Trophoblast cell (in vitro differentiated cells and primary cell): ENCODE results near the gene NR5A1.

Experiments used
- DNase-seq, 2 donors: peaks; one replicate each; pipeline ENCODE4 v3.0.0-alpha.2; 2016
- H2AFZ ChIP-seq: 2 replicates; pipeline ENCODE4 v1.6.1; 2013; ENCODE audit warnings: low read length, moderate library complexity, mild to moderate bottlenecking; ENCODE audit not compliant: insufficient read depth, poor library complexity
- H2AK5ac ChIP-seq: 2 replicates; pipeline ENCODE4 v1.6.1; 2013; ENCODE audit warnings: mild to moderate bottlenecking, low read length
- H2BK120ac ChIP-seq: 2 replicates; pipeline ENCODE4 v1.6.1; 2013; ENCODE audit warnings: low read length, mild to moderate bottlenecking, moderate library complexity; ENCODE audit not compliant: insufficient read depth, poor library complexity
- H2BK12ac ChIP-seq: 2 replicates; pipeline ENCODE4 v1.6.1; 2013; ENCODE audit warnings: mild to moderate bottlenecking, low read length, moderate library complexity
- H2BK5ac ChIP-seq: 2 replicates; pipeline ENCODE4 v1.6.1; 2013; ENCODE audit warnings: low read length, low read depth, moderate library complexity, mild to moderate bottlenecking; ENCODE audit not compliant: poor library complexity
- H3K14ac ChIP-seq: 2 replicates; pipeline ENCODE4 v1.6.1; 2013; ENCODE audit warnings: mild to moderate bottlenecking, low read length
- H3K18ac ChIP-seq: 2 replicates; pipeline ENCODE4 v1.6.1; 2013; ENCODE audit warnings: mild to moderate bottlenecking, low read length
- H3K23ac ChIP-seq: 2 replicates; pipeline ENCODE4 v1.6.1; 2013; ENCODE audit warnings: low read length
- H3K27ac ChIP-seq: 2 replicates; pipeline ENCODE4 v1.5.1; 2013; ENCODE audit warnings: low read depth, mild to moderate bottlenecking, inconsistent platforms, low read length, moderate library complexity
- H3K27me3 ChIP-seq: 2 replicates; pipeline ENCODE4 v1.6.1; 2013; ENCODE audit warnings: inconsistent platforms, mild to moderate bottlenecking, low read length, moderate library complexity; ENCODE audit not compliant: insufficient read depth
- H3K36me3 ChIP-seq, 2 experiments: 1 replicate in 1 of 2; 2 replicates in 1 of 2; pipeline ENCODE4 v1.6.1; 2013; ENCODE audit warnings: low read length in 2 of 2, mild to moderate bottlenecking in 2 of 2, moderate library complexity in 1 of 2; ENCODE audit not compliant: insufficient read depth in 2 of 2, control insufficient read depth in 1 of 2
- H3K4ac ChIP-seq: 2 replicates; pipeline ENCODE4 v1.6.1; 2013; ENCODE audit warnings: low read depth, mild to moderate bottlenecking, low read length, moderate library complexity
- H3K4me1 ChIP-seq, 2 experiments: 1 replicate in 1 of 2; 2 replicates in 1 of 2; pipeline ENCODE4 v1.6.1; 2013; ENCODE audit warnings: low read length in 2 of 2, mild to moderate bottlenecking in 2 of 2, moderate library complexity in 1 of 2; ENCODE audit not compliant: insufficient read depth in 2 of 2, control insufficient read depth in 1 of 2
- H3K4me2 ChIP-seq: 2 replicates; pipeline ENCODE4 v1.6.1; 2013; ENCODE audit warnings: inconsistent platforms, mild to moderate bottlenecking, low read length, moderate library complexity
- H3K4me3 ChIP-seq: 2 replicates; pipeline ENCODE4 v1.5.1; 2013; ENCODE audit warnings: mild to moderate bottlenecking, low read depth, low read length, inconsistent platforms
- H3K79me1 ChIP-seq: one replicate; pipeline ENCODE4 v1.6.1; 2013; ENCODE audit warnings: low read length
- H3K79me2 ChIP-seq: 2 replicates; pipeline ENCODE4 v1.6.1; 2013; ENCODE audit warnings: low read length, mild to moderate bottlenecking; ENCODE audit not compliant: control insufficient read depth, insufficient read depth, poor library complexity
- H3K9ac ChIP-seq: 2 replicates; pipeline ENCODE4 v1.6.1; 2013; ENCODE audit warnings: mild to moderate bottlenecking, low read length
- H3K9me3 ChIP-seq: 2 replicates; pipeline ENCODE4 v1.6.1; 2013; ENCODE audit warnings: low read depth, mild to moderate bottlenecking, control low read depth, inconsistent platforms, low read length; ENCODE audit not compliant: insufficient read depth
- H4K12ac ChIP-seq: 2 replicates; pipeline ENCODE4 v1.6.1; 2013; ENCODE audit warnings: low read depth, mild to moderate bottlenecking, low read length, moderate library complexity
- H4K8ac ChIP-seq: 2 replicates; pipeline ENCODE4 v1.6.1; 2013; ENCODE audit warnings: low read depth, mild to moderate bottlenecking, low read length, moderate library complexity
- H4K91ac ChIP-seq: one replicate; pipeline ENCODE4 v1.6.1; 2013; ENCODE audit warnings: low read depth, mild to moderate bottlenecking, low read length, moderate library complexity
- WGBS: extraction: QIAGEN DNeasy Blood & Tissue Kit; methylation state at CpG from one replicate; pipeline ENCODE4 v1.1.7; 2013; ENCODE audit warnings: missing lambda C conversion rate; ENCODE audit not compliant: insufficient read length, insufficient coverage; ENCODE audit errors: extremely low coverage; 5-methylcytosine and 5-hydroxymethylcytosine counted together

The NR5A1 gene

GRCh38 chr9:124479947-124480620 is 27.1 kb downstream of the NR5A1 start:
- Histone ChIP-seq H3K4me3 (no peak overlapping the region), H3K14ac (no peak overlapping the region), H3K4me1 (peaks cover 7 to 11% of the 10 kb centered on the region in 2 experiments), H3K4me2 (no peak overlapping the region), H2AK5ac (no peak overlapping the region), H2BK5ac (no peak overlapping the region), H3K27me3 (peaks cover 4% of the 10 kb centered on the region), H3K4ac (no peak overlapping the region), H4K12ac (no peak overlapping the region), H4K8ac (no peak overlapping the region), H2BK12ac (no peak overlapping the region), H3K27ac (no peak overlapping the region), H3K23ac (no peak overlapping the region), H4K91ac (no peak overlapping the region), H2AFZ (no peak overlapping the region), H2BK120ac (no peak overlapping the region), H3K36me3 (no peaks in the 10 kb centered on the region), H3K9me3 (peaks cover 6% of the 10 kb centered on the region), H3K18ac (no peak overlapping the region), H3K79me1 (no peaks in the 10 kb centered on the region), H3K9ac (no peak overlapping the region), H3K79me2 (no peaks in the 10 kb centered on the region)
- DNase-seq, result no peak
- no CpG with 5 or more reads among the region's 6 CpGs for WGBS

- Histone ChIP-seq H3K23ac (no peak overlapping the region), H3K4me3 (no peak overlapping the region), H4K12ac (no peak overlapping the region), H3K9me3 (peaks cover 6% of the 10 kb centered on the region), H2BK12ac (no peak overlapping the region), H3K27me3 (peaks cover 4% of the 10 kb centered on the region), H3K9ac (no peak overlapping the region), H2AFZ (no peak overlapping the region), H3K4ac (no peak overlapping the region), H3K79me2 (no peaks in the 10 kb centered on the region), H3K4me1 (peaks cover 7 to 11% of the 10 kb centered on the region in 2 experiments), H2BK120ac (no peak overlapping the region), H4K8ac (no peak overlapping the region), H3K27ac (no peak overlapping the region), H4K91ac (no peak overlapping the region), H2BK5ac (no peak overlapping the region), H3K4me2 (no peak overlapping the region), H3K79me1 (no peaks in the 10 kb centered on the region), H3K18ac (no peak overlapping the region), H2AK5ac (no peak overlapping the region), H3K14ac (no peak overlapping the region), H3K36me3 (no peaks in the 10 kb centered on the region)
- no peak for DNase-seq
- WGBS, result no CpG with 5 or more reads among the region's 16 CpGs
Observed at GRCh38 chr9:124479371-124479770, 27.8 kb downstream of the NR5A1 start.

GRCh38 chr9:124478354-124478753 is 28.8 kb downstream of the NR5A1 start:
- Histone ChIP-seq H4K91ac (no peak overlapping the region), H3K4ac (no peak overlapping the region), H3K4me2 (peak overlapping the region; percentile 46), H3K14ac (no peak overlapping the region), H3K23ac (no peak overlapping the region), H2BK12ac (no peak overlapping the region), H3K4me3 (no peak overlapping the region), H3K18ac (no peak overlapping the region), H3K9ac (no peak overlapping the region), H3K4me1 (peaks cover 7 to 11% of the 10 kb centered on the region in 2 experiments), H3K27ac (no peak overlapping the region), H3K79me2 (no peaks in the 10 kb centered on the region), H3K79me1 (no peaks in the 10 kb centered on the region), H2AK5ac (no peak overlapping the region), H4K12ac (no peak overlapping the region), H3K9me3 (peaks cover 2% of the 10 kb centered on the region), H3K27me3 (peaks cover 4% of the 10 kb centered on the region), H2AFZ (no peak overlapping the region), H4K8ac (no peak overlapping the region), H2BK5ac (no peak overlapping the region), H3K36me3 (no peaks in the 10 kb centered on the region), H2BK120ac (no peak overlapping the region)
- DNase-seq, result no peak
- WGBS, result no CpG with 5 or more reads among the region's 12 CpGs

GRCh38 chr9:124477648-124478285 is 29.4 kb downstream of the NR5A1 start:
- Histone ChIP-seq H4K12ac (no peak overlapping the region), H4K8ac (peak overlapping the region; percentile 11), H3K4me1 (peaks cover 7 to 11% of the 10 kb centered on the region in 2 experiments), H2BK120ac (peak overlapping the region; percentile 13), H3K79me1 (no peaks in the 10 kb centered on the region), H4K91ac (no peak overlapping the region), H3K79me2 (no peaks in the 10 kb centered on the region), H3K18ac (no peak overlapping the region), H3K4me2 (peak overlapping the region; percentile 46), H2AK5ac (no peak overlapping the region), H3K4me3 (no peak overlapping the region), H3K4ac (no peak overlapping the region), H3K23ac (no peak overlapping the region), H3K14ac (no peak overlapping the region), H3K27ac (no peak overlapping the region), H3K9ac (no peak overlapping the region), H3K36me3 (no peaks in the 10 kb centered on the region), H3K9me3 (peaks cover 2% of the 10 kb centered on the region), H2BK12ac (no peak overlapping the region), H3K27me3 (peaks cover 4% of the 10 kb centered on the region), H2AFZ (no peak overlapping the region), H2BK5ac (no peak overlapping the region)
- no CpG with 5 or more reads among the region's 53 CpGs for WGBS
- DNase-seq, result no peak
